GM19025 (cell line): ENCODE data around the gene CA5A.

Experiments
- ATAC-seq: cut with Tn5 transposase; IDR thresholded peaks from one replicate; pipeline ENCODE4 v1.9.1; 2021; ENCODE audit warnings: mild to moderate bottlenecking, low read depth, moderate library complexity; ENCODE audit not compliant: unreplicated experiment

CA5A gene

GRCh38 chr16:87964049-87964659, 27.8 kb upstream of the CA5A start:
- no peak for ATAC-seq

DNA sequence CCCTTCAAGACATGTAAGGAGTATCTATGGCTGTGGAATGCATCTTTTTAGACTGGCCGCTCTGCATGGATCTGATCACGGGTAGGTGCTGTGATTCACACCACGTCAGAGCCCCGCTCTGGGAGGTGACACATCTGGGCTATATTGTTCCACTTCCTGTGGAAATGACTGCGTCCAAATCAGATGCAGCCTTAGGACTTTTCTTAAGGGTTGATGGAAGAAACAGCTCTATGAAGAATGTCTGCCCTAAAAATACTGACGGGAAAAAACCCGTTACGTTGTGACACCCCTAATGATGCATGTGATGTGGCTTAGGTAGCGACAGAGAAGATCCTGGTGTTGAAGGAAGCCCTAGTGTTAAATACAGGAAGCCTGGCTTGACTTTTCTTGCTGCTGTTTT, 27.1 kb upstream of the CA5A start:
- ATAC-seq: no peak

GRCh38 chr16:87961623-87962022, 25.3 kb upstream of the CA5A start:
- ATAC-seq: no peak

- ATAC-seq: no peak
Observed at GRCh38 chr16:87960852-87961251, 24.5 kb upstream of the CA5A start.

DNA sequence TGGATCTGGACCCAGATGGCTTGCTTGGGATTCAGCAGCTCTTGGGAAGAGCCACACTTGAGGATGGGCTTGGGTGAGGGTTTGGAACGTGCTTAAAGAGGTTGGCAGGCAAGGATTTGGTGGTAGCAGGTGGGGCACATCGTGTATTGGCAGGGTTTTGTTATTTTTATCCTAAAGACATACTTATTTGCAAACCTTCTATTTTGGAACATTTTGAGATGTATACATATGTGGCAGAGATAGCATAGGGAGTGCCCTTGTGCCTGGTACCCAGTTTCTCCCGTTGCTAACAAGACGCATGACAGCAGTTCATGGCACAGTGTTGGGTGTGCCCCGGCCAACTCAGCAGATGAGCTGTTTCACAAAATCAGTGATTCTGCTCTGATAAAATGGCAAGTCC, 24.0 kb upstream of the CA5A start:
- no peak for ATAC-seq

DNA sequence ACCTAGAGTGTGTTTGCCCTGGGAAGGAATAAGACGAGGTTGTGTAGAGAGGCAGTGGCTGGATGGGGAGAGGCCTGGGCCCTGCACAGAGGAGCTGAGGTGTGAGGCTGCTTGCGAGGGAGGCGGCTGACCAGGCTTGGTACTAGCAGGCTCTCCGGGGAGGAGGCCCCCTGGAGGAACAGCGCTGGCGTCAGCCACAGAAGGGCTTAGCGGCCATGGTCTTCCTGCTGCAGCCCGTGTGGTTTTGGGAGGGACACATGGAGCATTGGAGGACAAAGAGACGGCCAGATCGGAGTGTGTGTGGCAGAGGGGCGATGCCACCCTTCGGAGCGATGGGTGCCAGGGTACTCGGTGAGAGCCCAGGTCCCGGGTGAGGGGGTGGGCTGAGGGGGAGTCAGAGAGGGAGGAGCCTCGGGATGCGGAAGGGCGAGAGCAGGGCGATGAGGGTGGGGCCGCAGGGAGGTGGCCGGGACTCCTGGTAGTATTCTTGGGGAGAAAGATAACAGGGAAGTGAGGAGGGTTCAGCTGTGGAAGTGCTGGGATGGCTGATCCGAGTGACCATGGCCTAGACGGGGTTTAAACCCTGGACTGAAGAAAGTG, 23.2 kb upstream of the CA5A start:
- no peak for ATAC-seq

- no peak for ATAC-seq
Observed at GRCh38 chr16:87958632-87959031, 22.3 kb upstream of the CA5A start.

- no peak for ATAC-seq
Observed at GRCh38 chr16:87957296-87958094, 21.2 kb upstream of the CA5A start.

GRCh38 chr16:87956365-87957231, 20.3 kb upstream of the CA5A start:
- no peak for ATAC-seq

DNA sequence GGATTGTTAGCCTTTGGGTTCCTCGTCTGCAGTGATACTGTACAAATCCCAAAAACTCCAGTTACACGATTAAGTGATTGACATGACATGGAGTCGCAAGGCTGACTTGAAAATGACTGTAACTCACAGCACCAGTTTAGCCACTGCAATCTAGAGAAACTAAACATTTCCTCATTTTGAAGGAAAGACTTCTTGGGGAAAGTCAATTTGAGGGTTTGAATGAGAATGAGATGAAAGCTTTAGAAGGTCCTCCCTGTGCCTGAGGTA, 19.7 kb upstream of the CA5A start:
- no peak for ATAC-seq

GRCh38 chr16:87955302-87956097, 19.2 kb upstream of the CA5A start:
- ATAC-seq: no peak

- ATAC-seq: no peak
Observed at GRCh38 chr16:87954826-87955225, 18.5 kb upstream of the CA5A start.

- ATAC-seq: no peak
Observed at GRCh38 chr16:87954361-87954760, 18.0 kb upstream of the CA5A start.

DNA sequence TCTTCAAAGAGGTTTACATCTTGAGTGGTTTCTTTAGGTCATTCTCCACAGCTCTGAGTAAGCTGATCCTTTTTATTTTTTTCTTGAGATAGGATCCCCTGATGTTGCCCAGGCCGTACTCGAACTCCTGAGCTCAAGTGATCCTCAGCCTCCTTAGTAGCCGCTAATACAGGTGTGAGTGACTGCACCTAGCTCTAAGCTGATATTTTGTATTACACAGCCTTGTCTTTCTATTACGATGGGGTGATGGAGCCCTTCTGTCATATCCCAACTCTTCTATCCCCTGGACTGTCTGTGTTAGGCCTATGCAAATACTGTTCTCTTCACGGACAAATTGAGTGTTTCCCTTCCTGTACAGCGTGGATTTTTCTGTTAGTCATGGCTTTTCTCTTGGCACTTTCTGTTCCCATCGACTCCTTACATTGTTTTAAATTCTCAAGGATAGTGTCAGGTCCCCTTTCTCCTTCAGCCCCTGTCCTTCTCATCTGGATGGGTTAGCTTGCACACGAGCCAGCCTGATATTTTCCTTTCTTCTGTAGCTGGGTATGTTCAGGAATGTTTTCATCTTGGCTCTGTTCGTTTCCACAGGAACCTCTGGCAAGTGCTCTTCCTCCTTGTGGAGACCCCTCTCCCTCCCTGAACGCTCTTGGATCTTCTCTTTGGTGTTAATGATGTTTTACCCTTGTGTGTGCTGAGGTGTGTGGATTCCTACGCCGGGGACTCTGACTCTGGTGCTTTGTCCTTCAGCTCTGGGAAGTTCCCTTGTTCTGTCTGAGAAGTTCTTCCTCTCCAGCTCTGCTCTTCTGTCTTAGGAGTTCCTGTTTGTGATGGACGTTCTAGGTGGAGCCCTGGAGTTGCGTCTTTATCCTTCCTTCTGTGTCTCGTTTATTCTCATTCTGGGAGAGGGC, 17.2 kb upstream of the CA5A start:
- no peak for ATAC-seq

- ATAC-seq: no peak
Observed at GRCh38 chr16:87952751-87953150, 16.4 kb upstream of the CA5A start.

GRCh38 chr16:87951552-87952538, 15.5 kb upstream of the CA5A start:
- peak; percentile 5 for ATAC-seq

DNA sequence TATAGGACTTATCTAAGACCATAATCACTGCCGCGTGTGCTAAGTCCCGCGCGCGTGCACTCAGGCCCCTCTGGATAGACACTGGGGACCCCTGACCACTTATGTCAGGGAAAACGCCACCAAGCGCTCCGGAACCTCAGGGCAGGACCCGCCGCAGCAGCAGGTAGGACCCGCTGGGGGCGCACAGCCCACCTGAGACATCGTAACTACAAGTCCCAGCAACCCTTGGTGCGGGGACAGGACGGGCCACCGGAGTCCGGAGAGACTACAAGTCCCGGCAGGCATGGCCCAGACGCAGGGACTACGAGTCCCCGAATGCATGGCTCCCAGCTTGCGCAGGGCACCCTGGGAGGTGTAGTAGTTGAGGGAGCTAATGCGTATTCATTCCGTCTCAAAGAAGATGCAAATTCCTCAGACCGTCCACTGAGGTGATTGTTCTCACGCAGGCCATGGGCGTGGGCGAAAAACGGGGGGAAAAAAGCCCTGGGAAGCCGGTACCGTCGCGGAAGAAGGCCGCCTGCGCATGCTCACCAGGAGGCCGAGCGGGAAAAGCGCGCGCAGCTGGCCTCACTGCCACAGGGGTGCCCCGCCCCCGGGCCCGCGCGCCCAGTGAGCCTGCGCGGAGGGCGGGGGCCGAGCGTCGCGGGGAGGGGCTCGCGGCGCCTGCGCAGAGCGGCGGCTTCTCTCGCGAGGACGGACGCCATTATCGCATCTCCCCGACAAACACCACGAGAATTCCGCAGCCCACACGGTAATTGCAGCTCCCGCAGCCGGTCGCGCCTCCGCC, 14.6 kb upstream of the CA5A start, which contains the start of gene BANP:
TSS of gene BANP (plus strand) at position 670 of the 787 bp plus-strand sequence. CDS start 23,682 bp downstream, outside the sequence.
- peak; percentile 87 for ATAC-seq
